CD14-positive monocyte (primary cell): ENCODE data around the gene ANKRD37. TPM values are rescaled to one million over a fixed set of nuclear protein-coding genes. Genes with fewer than 3 reads are reported as not detected.

Source experiments
- DNase-seq, 3 donors: peaks; one replicate each; pipeline ENCODE4 v3.0.0-alpha.2; 2011 to 2022
- H2AFZ ChIP-seq: 2 replicates; pipeline ENCODE4 v1.6.0; 2012; ENCODE audit warnings: mild to moderate bottlenecking, low read depth, low read length, inconsistent platforms; ENCODE audit not compliant: insufficient read depth, poor library complexity, severe bottlenecking
- H3K27ac ChIP-seq, 2 donors: 1 replicate in 1 of 2; 2 replicates in 1 of 2; pipeline ENCODE4 v1.5.1; 2012 to 2013; ENCODE audit warnings: low read length in 2 of 2, control low read depth in 1 of 2, inconsistent platforms in 1 of 2, low read depth in 1 of 2, mild to moderate bottlenecking in 1 of 2
- H3K27me3 ChIP-seq, 2 donors: one replicate each; pipeline versions ENCODE4 v1.6.0 to v1.6.1; 2011 to 2013; ENCODE audit warnings: low read length in 2 of 2; ENCODE audit not compliant: control insufficient read depth in 2 of 2, insufficient read depth in 2 of 2
- H3K36me3 ChIP-seq, 2 donors: replicated peaks in 1 of 2; 1 replicate in 1 of 2; 2 replicates in 1 of 2; pipeline versions ENCODE4 v1.5.1 to v1.6.1; 2012 to 2013; ENCODE audit warnings: low read length in 2 of 2, control low read depth in 1 of 2, inconsistent platforms in 1 of 2, mild to moderate bottlenecking in 1 of 2; ENCODE audit not compliant: insufficient read depth in 2 of 2, control insufficient read depth in 1 of 2
- H3K4me1 ChIP-seq, 2 donors: 1 replicate in 1 of 2; 2 replicates in 1 of 2; pipeline versions ENCODE4 v1.5.1 to v1.6.1; 2012 to 2013; ENCODE audit warnings: low read length in 2 of 2, control low read depth in 1 of 2, inconsistent platforms in 1 of 2, mild to moderate bottlenecking in 1 of 2, moderate library complexity in 1 of 2; ENCODE audit not compliant: insufficient read depth in 2 of 2, control insufficient read depth in 1 of 2
- H3K4me2 ChIP-seq: replicated peaks from 2 replicates; pipeline ENCODE3; 2012; ENCODE audit warnings: low read length, moderate library complexity, mild to moderate bottlenecking; ENCODE audit not compliant: poor library complexity, severe bottlenecking; ENCODE audit errors: extremely low read depth
- H3K4me3 ChIP-seq, 3 experiments: fragments of 200-600 bp in 1 of 3; sonication (generic) in 1 of 3; replicated peaks in 1 of 3; 1 replicate in 2 of 3; 2 replicates in 1 of 3; pipeline ENCODE4 v1.5.1; 2011 to 2013; ENCODE audit warnings: low read length in 3 of 3, mild to moderate bottlenecking in 3 of 3, control low read depth in 2 of 3, low read depth in 2 of 3, inconsistent platforms in 1 of 3, moderate library complexity in 1 of 3
- H3K79me2 ChIP-seq: 2 replicates; pipeline ENCODE4 v1.6.0; 2012; ENCODE audit warnings: mild to moderate bottlenecking, control low read depth, inconsistent platforms, low read length, moderate library complexity; ENCODE audit not compliant: insufficient read depth
- H3K9ac ChIP-seq: 2 replicates; pipeline ENCODE4 v1.6.0; 2017; ENCODE audit warnings: low read length, mild to moderate bottlenecking; ENCODE audit not compliant: insufficient read depth, poor library complexity, severe bottlenecking
- H3K9me3 ChIP-seq, 2 donors: replicated peaks in 1 of 2; 1 replicate in 1 of 2; 2 replicates in 1 of 2; pipeline versions ENCODE4 v1.5.1 to v1.6.1; 2012 to 2013; ENCODE audit warnings: low read length in 2 of 2, control low read depth in 1 of 2; ENCODE audit not compliant: control insufficient read depth in 1 of 2, insufficient read depth in 1 of 2
- H4K20me1 ChIP-seq: 2 replicates; pipeline ENCODE4 v1.6.0; 2012; ENCODE audit warnings: mild to moderate bottlenecking, low read length, control low read depth, moderate library complexity; ENCODE audit not compliant: insufficient read depth
- H3K27ac Mint-ChIP-seq, 7 donors: one replicate each; pipeline ENCODE4 v1.8.0; 2020; ENCODE audit warnings: mild to moderate bottlenecking in 7 of 7, mixed read lengths in 7 of 7, moderate library complexity in 6 of 7, inconsistent platforms in 2 of 7
- H3K27me3 Mint-ChIP-seq, 3 donors: one replicate each; pipeline ENCODE4 v1.8.0; 2021 to 2022; ENCODE audit warnings: low read depth in 3 of 3, mild to moderate bottlenecking in 3 of 3, mixed read lengths in 3 of 3, moderate library complexity in 3 of 3, inconsistent platforms in 1 of 3
- H3K36me3 Mint-ChIP-seq, 2 donors: one replicate each; pipeline ENCODE4 v1.8.0; 2020; ENCODE audit warnings: mixed read lengths in 2 of 2, inconsistent platforms in 1 of 2, mild to moderate bottlenecking in 1 of 2
- H3K4me1 Mint-ChIP-seq: one replicate; pipeline ENCODE4 v1.8.0; 2020; ENCODE audit warnings: mild to moderate bottlenecking, mixed read lengths
- H3K4me3 Mint-ChIP-seq, 2 donors: one replicate each; pipeline ENCODE4 v1.8.0; 2020; ENCODE audit warnings: mild to moderate bottlenecking in 2 of 2, mixed read lengths in 2 of 2, moderate library complexity in 1 of 2
- H3K9me3 Mint-ChIP-seq, 7 donors: one replicate each; pipeline ENCODE4 v1.8.0; 2020 to 2022; ENCODE audit warnings: mixed read lengths in 7 of 7, mild to moderate bottlenecking in 6 of 7, moderate library complexity in 6 of 7, inconsistent platforms in 2 of 7
- CTCF ChIP-seq: fragments of 200-600 bp; IDR thresholded peaks from one replicate; pipeline ENCODE4 v1.8.0; 2022; ENCODE audit warnings: antibody characterized with exemption, mild to moderate bottlenecking
- WGBS: methylation state at CpG from one replicate; pipeline ENCODE4 v1.1.5; 2013; ENCODE audit warnings: missing lambda C conversion rate; ENCODE audit not compliant: insufficient coverage; 5-methylcytosine and 5-hydroxymethylcytosine counted together
- intact Hi-C, 2 donors: fragments of 100-400 bp; cut with micrococcal nuclease; formaldehyde crosslinking; loops; one replicate each; pipeline versions ENCODE4 v1.15.0 to v1.15.1; 2023
- polyA plus RNA-seq, 3 donors: library from polyadenylated mRNA; depleted of rRNA in 1 of 3; unstranded in 2 of 3; stranded (reverse) in 1 of 3; fragments of 300-500 nt in 2 of 3; fragments of >200 nt in 1 of 3; fragmentation: Illumina TruSeq in 2 of 3; gene quantifications; 1 replicate in 2 of 3; 2 replicates in 1 of 3; pipeline ENCODE4 v1.2.3, GENCODE V29; 2012 to 2021

ANKRD37 gene
- polyA plus RNA-seq, 3 donors = 4.2 to 6.5 (median 5.4) TPM

- no peak overlapping the region for H3K27ac ChIP-seq
- Mint-ChIP-seq H3K27ac (peak overlapping the region in 1 of 7 donors; percentile 26), H3K4me3 (no peak overlapping the region), H3K36me3 (no peaks in the 10 kb centered on the region), H3K27me3 (peaks cover 0 to 6% (median 3%) of the 10 kb centered on the region in 3 donors), H3K4me1 (peaks cover 3% of the 10 kb centered on the region), H3K9me3 (peaks cover 0 to 9% (median 0%) of the 10 kb centered on the region in 7 donors)
- no peak overlapping the region for H2AFZ ChIP-seq
- TF ChIP-seq CTCF = no peak
- H3K4me2 ChIP-seq = no peak overlapping the region
- intact Hi-C loops = no loop called here
- no peaks in the 10 kb centered on the region for H3K9me3 ChIP-seq
- no peaks in the 10 kb centered on the region for H4K20me1 ChIP-seq
- H3K27me3 ChIP-seq = no peaks in the 10 kb centered on the region
- no peaks in the 10 kb centered on the region for H3K4me1 ChIP-seq
- DNase-seq = no peak
- WGBS = no CpG with 5 or more reads among the region's 13 CpGs
- H3K79me2 ChIP-seq = no peaks in the 10 kb centered on the region
- no peak overlapping the region for H3K9ac ChIP-seq
- H3K4me3 ChIP-seq = no peak overlapping the region
- no peaks in the 10 kb centered on the region for H3K36me3 ChIP-seq
Observed at GRCh38 chr4:185351691-185352090, 45.0 kb upstream of the ANKRD37 start.

- Mint-ChIP-seq H3K9me3 (peaks cover 0 to 9% (median 0%) of the 10 kb centered on the region in 7 donors), H3K27me3 (peaks cover 0 to 6% (median 3%) of the 10 kb centered on the region in 3 donors), H3K4me1 (peaks cover 3% of the 10 kb centered on the region), H3K36me3 (no peaks in the 10 kb centered on the region), H3K27ac (no peak overlapping the region), H3K4me3 (no peak overlapping the region)
- Histone ChIP-seq H4K20me1 (no peaks in the 10 kb centered on the region), H3K4me2 (no peak overlapping the region), H2AFZ (no peak overlapping the region), H3K4me3 (no peak overlapping the region), H3K27me3 (no peaks in the 10 kb centered on the region), H3K9ac (no peak overlapping the region), H3K36me3 (no peaks in the 10 kb centered on the region), H3K27ac (no peak overlapping the region), H3K4me1 (no peaks in the 10 kb centered on the region), H3K9me3 (no peaks in the 10 kb centered on the region), H3K79me2 (no peaks in the 10 kb centered on the region)
- no peak for TF ChIP-seq CTCF
- WGBS = 92% methylated on average over 7 of the region's 7 CpGs
- intact Hi-C loops = no loop called here
- no peak for DNase-seq
Observed at GRCh38 chr4:185352202-185352601, 44.4 kb upstream of the ANKRD37 start.
